Left ventricle myocardium inferior (tissue), 1 donor: ENCODE data around the gene IQGAP1. TPM values are rescaled to one million over a fixed set of nuclear protein-coding genes. Genes with fewer than 3 reads are reported as not detected.
A peak's percentile ranks its signal among the peaks of the same experiment; 100 is the strongest.

Experiments
- DNase-seq: peaks from one replicate; pipeline ENCODE4 v3.0.0-alpha.2; 2020
- H3K27ac ChIP-seq: fragments of 200-600 bp; replicated peaks from 2 replicates; pipeline ENCODE4 v1.8.0; 2021
- H3K27me3 ChIP-seq: fragments of 200-600 bp; 2 replicates; pipeline ENCODE4 v1.8.0; 2021; ENCODE audit warnings: low read depth
- H3K36me3 ChIP-seq: fragments of 200-600 bp; 2 replicates; pipeline ENCODE4 v1.8.0; 2021
- H3K4me1 ChIP-seq: fragments of 200-600 bp; 2 replicates; pipeline ENCODE4 v1.8.0; 2021
- H3K4me3 ChIP-seq: fragments of 200-600 bp; 2 replicates; pipeline ENCODE4 v1.8.0; 2021; ENCODE audit warnings: mild to moderate bottlenecking, moderate library complexity
- H3K9me3 ChIP-seq: fragments of 200-600 bp; replicated peaks from 2 replicates; pipeline ENCODE4 v1.8.0; 2021
- CTCF ChIP-seq: fragments of 200-600 bp; IDR thresholded peaks from 2 replicates; pipeline ENCODE4 v1.8.0; 2021; ENCODE audit warnings: antibody characterized with exemption, mild to moderate bottlenecking, borderline replicate concordance
- intact Hi-C: fragments of 100-400 bp; cut with micrococcal nuclease; formaldehyde crosslinking; loops from one replicate; pipeline ENCODE4 v1.11.0; 2022
- total RNA-seq: library from RNA; stranded (reverse); fragmentation: NEBNext Ultra II Directional; extraction: Animal tissue kit (Norgen Biotek cat#: 25700); gene quantifications from one replicate; pipeline ENCODE4 v1.2.1, GENCODE V29; 2021
- donor health status: DM: no; HTN: yes; CAD: no; lungs with severe emphysema.

IQGAP1 gene
- total RNA-seq, 1 donor from 2014 or later = 39.2 TPM

- no peak for TF ChIP-seq CTCF
- no peak for DNase-seq
- intact Hi-C loops = no loop called here
- no peak overlapping the region for H3K4me3 ChIP-seq
- peak overlapping the region; percentile 29 for H3K27ac ChIP-seq
- H3K9me3 ChIP-seq = no peaks in the 10 kb centered on the region
- H3K36me3 ChIP-seq = peaks cover 31% of the 10 kb centered on the region
- peaks cover 44% of the 10 kb centered on the region for H3K4me1 ChIP-seq
- H3K27me3 ChIP-seq = no peaks in the 10 kb centered on the region
Observed at GRCh38 chr15:90435652-90436337, 47.8 kb downstream of the IQGAP1 start.

GRCh38 chr15:90436952-90437351 is 48.9 kb downstream of the IQGAP1 start:
- no peaks in the 10 kb centered on the region for H3K27me3 ChIP-seq
- no peak overlapping the region for H3K4me3 ChIP-seq
- intact Hi-C loops = no loop called here
- peaks cover 51% of the 10 kb centered on the region for H3K4me1 ChIP-seq
- no peak overlapping the region for H3K27ac ChIP-seq
- TF ChIP-seq CTCF = no peak
- peaks cover 42% of the 10 kb centered on the region for H3K36me3 ChIP-seq
- no peaks in the 10 kb centered on the region for H3K9me3 ChIP-seq
- no peak for DNase-seq

- intact Hi-C loops = no loop called here
- Histone ChIP-seq H3K9me3 (no peaks in the 10 kb centered on the region), H3K4me1 (peaks cover 46% of the 10 kb centered on the region), H3K27me3 (no peaks in the 10 kb centered on the region), H3K36me3 (peaks cover 48% of the 10 kb centered on the region), H3K4me3 (no peak overlapping the region), H3K27ac (no peak overlapping the region)
- DNase-seq = no peak
- TF ChIP-seq CTCF = no peak
Observed at GRCh38 chr15:90437516-90437915, 49.5 kb downstream of the IQGAP1 start.

- peaks cover 42% of the 10 kb centered on the region for H3K4me1 ChIP-seq
Observed at GRCh38 chr15:90439946-90440345, 51.9 kb downstream of the IQGAP1 start.

GRCh38 chr15:90441027-90441426 is 53.0 kb downstream of the IQGAP1 start:
- H3K4me1 ChIP-seq = peaks cover 32% of the 10 kb centered on the region
- H3K27ac ChIP-seq = peak overlapping the region; percentile 20
- intact Hi-C loops = no loop called here
- no peak for DNase-seq
- H3K36me3 ChIP-seq = peaks cover 59% of the 10 kb centered on the region
- H3K27me3 ChIP-seq = no peaks in the 10 kb centered on the region
- no peaks in the 10 kb centered on the region for H3K9me3 ChIP-seq
- no peak for TF ChIP-seq CTCF
- no peak overlapping the region for H3K4me3 ChIP-seq

More at GRCh38 chr15:90439946-90440345, 51.9 kb downstream of the IQGAP1 start:
- TF ChIP-seq CTCF = no peak
- Histone ChIP-seq H3K36me3 (peaks cover 53% of the 10 kb centered on the region), H3K9me3 (no peaks in the 10 kb centered on the region), H3K4me3 (no peak overlapping the region), H3K27ac (no peak overlapping the region), H3K27me3 (no peaks in the 10 kb centered on the region)
- intact Hi-C loops = no loop called here
- DNase-seq = no peak
